ENCODE results near the gene BAG5. TPM values are rescaled to one million over a fixed set of nuclear protein-coding genes. Genes with fewer than 3 reads are reported as not detected.
A peak's percentile ranks its signal among the peaks of the same experiment; 100 is the strongest.

BAG5 gene
- total and polyA plus RNA-seq, 7 donors: 13.2 to 27.1 (median 18.6) TPM

- DNase-seq: no peak
- Histone ChIP-seq H3K27ac (peak overlapping the region; percentile 55 to 98 (median 91)), H3K27me3 (no peaks in the 10 kb centered on the region), H3K9me3 (no peaks in the 10 kb centered on the region), H3K36me3 (no peaks in the 10 kb centered on the region), H3K4me1 (peaks cover 0 to 93% (median 91%) of the 10 kb centered on the region in 4 donors), H3K4me3 (no peak overlapping the region)
- intact Hi-C loops (cut with DNase I): no loop called here
- 92 to 93% methylated on average over 11 of the region's 11 CpGs for WGBS, 2 donors
- no peak for TF ChIP-seq EP300 (IDR thresholded peaks at IDR 0.05)
- TF ChIP-seq POLR2AphosphoS5 (IDR thresholded peaks at IDR 0.05): no peak
- TF ChIP-seq CTCF (IDR thresholded peaks at IDR 0.05): no peak
- no peak for TF ChIP-seq POLR2A (IDR thresholded peaks at IDR 0.05)
Measured at GRCh38 chr14:103547455-103547940, 15.0 kb downstream of the BAG5 start.

- Histone ChIP-seq H3K9me3 (no peaks in the 10 kb centered on the region), H3K4me1 (peaks cover 0 to 93% (median 91%) of the 10 kb centered on the region in 4 donors), H3K36me3 (no peaks in the 10 kb centered on the region), H3K27me3 (no peaks in the 10 kb centered on the region), H3K27ac (peak overlapping the region; percentile 55 to 98 (median 93)), H3K4me3 (no peak overlapping the region)
- peak; percentile 88 for DNase-seq
- TF ChIP-seq CTCF (IDR thresholded peaks at IDR 0.05) (peak; percentile 95 to 97 (median 97)), POLR2AphosphoS5 (IDR thresholded peaks at IDR 0.05) (peak in 3 of 4 donors; percentile 15 to 51 (median 36)), EP300 (IDR thresholded peaks at IDR 0.05) (no peak), POLR2A (IDR thresholded peaks at IDR 0.05) (no peak)
- WGBS, 2 donors: 23 to 32% methylated on average over 21 of the region's 21 CpGs
- intact Hi-C loops (cut with DNase I): loop anchor here (1.0 kb wide), 1 partner anchor 29 kb away; no protein-coding TSS in a partner anchor
Measured at GRCh38 chr14:103546652-103547454, 15.6 kb downstream of the BAG5 start.

- intact Hi-C loops (cut with DNase I): loop anchor here (1.0 kb wide), 2 partner anchors 28 to 46 kb away; no protein-coding TSS in a partner anchor
- DNase-seq: no peak
- WGBS, 2 donors: 75 to 86% methylated on average over 27 of the region's 27 CpGs
- TF ChIP-seq POLR2AphosphoS5 (IDR thresholded peaks at IDR 0.05) (no peak), CTCF (IDR thresholded peaks at IDR 0.05) (no peak), EP300 (IDR thresholded peaks at IDR 0.05) (no peak), POLR2A (IDR thresholded peaks at IDR 0.05) (no peak)
- Histone ChIP-seq H3K9me3 (no peaks in the 10 kb centered on the region), H3K4me1 (peaks cover 0 to 93% (median 91%) of the 10 kb centered on the region in 4 donors), H3K27ac (peak overlapping the region; percentile 92 to 98 (median 94)), H3K4me3 (no peak overlapping the region), H3K36me3 (no peaks in the 10 kb centered on the region), H3K27me3 (no peaks in the 10 kb centered on the region)
Measured at GRCh38 chr14:103545915-103546651, 16.4 kb downstream of the BAG5 start.

- no peak for TF ChIP-seq EP300 (IDR thresholded peaks at IDR 0.05)
- H3K36me3 ChIP-seq: no peaks in the 10 kb centered on the region
- H3K27ac ChIP-seq: peak overlapping the region; percentile 92 to 98 (median 94)
- peaks cover 0 to 93% (median 91%) of the 10 kb centered on the region in 4 donors for H3K4me1 ChIP-seq
- no peaks in the 10 kb centered on the region for H3K9me3 ChIP-seq
- intact Hi-C loops (cut with DNase I): loop anchor here (1.0 kb wide), 1 partner anchor 45 kb away; no protein-coding TSS in a partner anchor
- no peaks in the 10 kb centered on the region for H3K27me3 ChIP-seq
- H3K4me3 ChIP-seq: no peak overlapping the region
- WGBS, 2 donors: 92 to 93% methylated on average over 29 of the region's 29 CpGs
- DNase-seq: peak; percentile 73
Measured at GRCh38 chr14:103545219-103545914, 17.1 kb downstream of the BAG5 start.

Measured in sigmoid colon (tissue), 7 donors.